Esophagus (tissue), 2 donors: ENCODE data around the gene ERN2. TPM values are rescaled to one million over a fixed set of nuclear protein-coding genes. Genes with fewer than 3 reads are reported as not detected.

Source experiments
- H3K27ac ChIP-seq, 2 donors: one replicate each; pipeline ENCODE4 v1.5.1; 2013; ENCODE audit warnings: low read depth in 2 of 2, mild to moderate bottlenecking in 2 of 2, inconsistent platforms in 1 of 2, low read length in 1 of 2, moderate library complexity in 1 of 2
- H3K27me3 ChIP-seq, 2 donors: one replicate each; pipeline ENCODE4 v1.6.1; 2013; ENCODE audit warnings: low read length in 2 of 2, control low read depth in 1 of 2, mild to moderate bottlenecking in 1 of 2; ENCODE audit not compliant: insufficient read depth in 2 of 2, control insufficient read depth in 1 of 2
- H3K36me3 ChIP-seq, 2 donors: one replicate each; pipeline ENCODE4 v1.6.1; 2013; ENCODE audit warnings: low read length in 1 of 2; ENCODE audit not compliant: control insufficient read depth in 2 of 2, insufficient read depth in 2 of 2
- H3K4me1 ChIP-seq, 2 donors: one replicate each; pipeline ENCODE4 v1.6.1; 2013; ENCODE audit warnings: low read length in 1 of 2; ENCODE audit not compliant: control insufficient read depth in 2 of 2, insufficient read depth in 2 of 2
- H3K4me3 ChIP-seq, 2 donors: one replicate each; pipeline ENCODE4 v1.5.1; 2013; ENCODE audit warnings: low read length in 2 of 2, mild to moderate bottlenecking in 2 of 2, low read depth in 1 of 2, moderate library complexity in 1 of 2
- H3K9me3 ChIP-seq, 2 donors: one replicate each; pipeline ENCODE4 v1.6.1; 2013; ENCODE audit warnings: mild to moderate bottlenecking in 2 of 2, low read depth in 1 of 2, low read length in 1 of 2, moderate library complexity in 1 of 2; ENCODE audit not compliant: control insufficient read depth in 2 of 2, insufficient read depth in 1 of 2
- WGBS, 2 donors: extraction: QIAGEN DNeasy Blood & Tissue Kit; methylation state at CpG; one replicate each; pipeline ENCODE4 v1.1.7; 2013; 5-methylcytosine and 5-hydroxymethylcytosine counted together
- polyA plus RNA-seq, 2 donors: library from polyadenylated mRNA; stranded (reverse); fragments of 200-250 nt; gene quantifications; one replicate each; pipeline ENCODE4 v1.2.3, GENCODE V29; 2013
- donor health status: healthy with polysubstance abuse.
- donor health status: Bipolar disorder and iron deficiency.

The ERN2 gene
- polyA plus RNA-seq, 2 donors, result 0.20 to 0.40 TPM

DNA sequence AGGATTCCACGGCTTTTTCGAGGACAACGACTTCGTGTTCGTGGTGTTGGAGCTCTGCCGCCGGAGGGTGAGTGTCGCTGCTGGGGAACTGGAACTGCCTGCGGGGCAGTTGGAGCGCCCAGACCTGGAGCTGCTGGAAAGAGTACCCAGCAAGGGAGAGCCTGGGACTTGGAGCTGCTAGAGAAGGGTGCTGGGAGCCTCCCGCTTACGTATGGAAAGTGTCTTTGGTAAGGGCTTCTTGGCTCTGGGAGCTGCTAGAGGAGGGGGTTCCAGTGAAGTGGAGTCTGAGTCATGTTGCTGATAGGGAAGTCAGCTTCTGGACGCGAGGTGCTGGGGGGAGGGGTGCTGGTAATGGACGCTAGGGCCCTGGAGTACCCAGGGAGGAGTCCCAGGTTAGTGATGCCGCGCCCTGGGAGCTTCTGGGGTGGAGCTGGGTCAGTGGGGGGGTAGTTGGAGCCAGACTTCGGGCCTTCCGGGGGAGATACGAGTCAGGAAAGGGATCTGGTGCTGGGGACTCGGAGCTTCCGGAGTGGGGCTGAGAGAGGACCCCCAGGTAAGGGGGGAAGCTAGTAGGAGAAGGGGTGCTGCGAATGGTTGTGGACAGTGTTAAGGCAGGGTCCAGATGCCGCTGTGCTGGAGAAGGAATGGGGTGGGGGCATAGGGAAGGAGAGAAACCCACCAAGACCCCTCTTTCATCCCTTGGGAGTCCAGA, 33.6 kb downstream of the ERN2 start:
- Histone ChIP-seq H3K36me3 (peaks cover 7 to 17% of the 10 kb centered on the region in 2 donors), H3K4me3 (peak overlapping the region; percentile 41 to 66), H3K4me1 (peaks cover 5 to 7% of the 10 kb centered on the region in 2 donors), H3K9me3 (no peaks in the 10 kb centered on the region), H3K27me3 (no peaks in the 10 kb centered on the region), H3K27ac (no peak overlapping the region)
- WGBS, 2 donors, result 9 to 15% methylated on average over 24 of the region's 24 CpGs

DNA sequence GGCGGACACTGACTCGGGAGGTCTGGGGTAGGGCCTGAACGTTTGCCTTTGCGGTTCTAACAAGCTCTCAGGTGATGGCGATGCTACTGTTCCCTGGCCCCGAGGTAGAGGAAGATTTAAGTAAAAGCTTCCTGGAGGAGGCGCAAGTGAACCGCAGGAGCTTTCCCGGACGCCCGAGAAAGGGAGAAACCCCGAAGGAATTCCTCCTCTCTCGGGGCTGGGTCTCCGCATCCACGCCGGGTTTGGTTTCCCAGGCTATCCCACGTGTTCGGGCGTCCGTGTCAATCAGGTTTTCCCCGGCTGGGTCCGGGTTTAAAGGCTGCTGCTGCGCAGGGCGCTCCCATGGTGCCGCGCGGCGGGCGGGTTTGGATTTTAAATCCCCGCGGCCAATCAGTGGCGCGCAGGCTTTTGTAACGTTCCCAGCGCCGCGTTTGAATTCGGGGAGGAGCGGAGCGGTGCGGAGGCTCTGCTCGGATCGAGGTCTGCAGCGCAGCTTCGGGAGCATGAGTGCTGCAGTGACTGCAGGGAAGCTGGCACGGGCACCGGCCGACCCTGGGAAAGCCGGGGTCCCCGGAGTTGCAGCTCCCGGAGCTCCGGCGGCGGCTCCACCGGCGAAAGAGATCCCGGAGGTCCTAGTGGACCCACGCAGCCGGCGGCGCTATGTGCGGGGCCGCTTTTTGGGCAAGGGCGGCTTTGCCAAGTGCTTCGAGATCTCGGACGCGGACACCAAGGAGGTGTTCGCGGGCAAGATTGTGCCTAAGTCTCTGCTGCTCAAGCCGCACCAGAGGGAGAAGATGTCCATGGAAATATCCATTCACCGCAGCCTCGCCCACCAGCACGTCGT, 34.4 kb downstream of the ERN2 start, which contains the start of gene PLK1:
Gene PLK1, plus strand, starts transcription at position 460 of the 844 bp plus-strand sequence. Its CDS starts 44 bp downstream, at position 504.
- Histone ChIP-seq H3K4me1 (peaks cover 5 to 7% of the 10 kb centered on the region in 2 donors), H3K4me3 (peak within 1 kb of the TSS; percentile 41 to 66), H3K36me3 (peaks cover 7 to 15% of the 10 kb centered on the region in 2 donors), H3K27ac (no peak within 1 kb of the TSS), H3K27me3 (no peaks in the 10 kb centered on the region), H3K9me3 (no peaks in the 10 kb centered on the region)
- WGBS, 2 donors, result 1% methylated on average over 72 to 75 of the region's 75 CpGs

DNA sequence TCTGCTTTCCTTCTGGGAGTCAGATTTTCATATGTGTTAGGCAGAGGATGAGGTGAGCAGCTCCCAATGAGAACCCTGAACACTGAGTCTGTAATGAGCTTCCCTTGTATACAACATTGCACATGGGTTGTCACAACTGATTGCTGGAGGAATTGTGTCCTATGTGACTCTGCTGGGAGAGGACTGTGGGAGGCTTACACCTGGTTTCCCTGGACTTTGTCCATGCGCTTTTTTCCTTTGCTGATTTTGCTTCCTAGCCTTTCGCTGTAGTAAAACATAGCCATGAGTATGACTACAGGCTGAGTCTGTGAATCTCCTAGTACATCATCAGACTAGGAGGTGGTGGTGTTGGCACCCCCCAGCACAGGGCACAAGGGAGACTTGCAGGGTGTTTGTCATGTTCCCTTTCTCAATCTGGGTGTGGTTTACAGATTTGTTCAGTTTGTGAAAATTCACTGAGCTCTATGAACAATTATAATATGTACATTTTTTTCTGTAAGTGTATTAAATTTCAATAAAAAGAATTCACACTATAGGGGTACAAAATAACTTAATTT, 36.0 kb downstream of the ERN2 start:
- whole genome bisulfite sequencing, 2 donors, result 62 to 94% methylated on average over 2 of the region's 2 CpGs
- no peaks in the 10 kb centered on the region for H3K9me3 ChIP-seq
- peaks cover 5 to 7% of the 10 kb centered on the region in 2 donors for H3K4me1 ChIP-seq
- H3K4me3 ChIP-seq, result no peak overlapping the region
- H3K27me3 ChIP-seq, result no peaks in the 10 kb centered on the region
- H3K27ac ChIP-seq, result no peak overlapping the region
- H3K36me3 ChIP-seq, result peaks cover 9 to 13% of the 10 kb centered on the region in 2 donors

DNA sequence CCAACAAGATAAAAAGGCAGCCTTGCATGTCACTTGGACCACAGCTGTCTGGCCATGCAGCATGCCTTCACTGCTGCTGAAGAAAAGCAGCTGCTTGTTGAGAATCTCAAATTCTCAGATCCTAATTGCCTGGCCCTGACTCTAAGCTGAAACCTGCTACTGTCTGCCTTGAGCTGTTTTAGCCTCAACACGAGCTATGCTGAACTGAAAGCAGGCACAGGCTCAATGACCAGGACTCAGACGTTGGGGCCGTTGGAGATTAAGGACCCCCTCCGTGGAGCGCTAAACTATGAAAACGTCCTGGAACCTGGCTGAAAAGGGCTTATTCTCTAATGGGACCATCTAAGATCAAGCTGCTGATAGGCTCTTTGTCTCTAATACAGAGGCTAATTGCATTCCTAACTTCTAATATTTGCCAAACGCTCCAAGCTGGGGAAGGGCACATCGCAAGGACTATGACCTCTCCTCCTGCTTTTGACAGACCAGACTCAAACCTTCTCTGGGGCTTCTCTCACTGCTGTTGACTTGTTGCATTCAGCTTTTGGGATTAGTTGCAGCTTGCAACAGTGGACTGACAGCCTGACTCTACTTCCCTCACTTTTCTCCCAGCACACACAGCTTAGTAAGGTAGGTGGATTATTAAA, 38.9 kb downstream of the ERN2 start:
- H3K4me3 ChIP-seq, result no peak overlapping the region
- H3K27ac ChIP-seq, result no peak overlapping the region
- H3K4me1 ChIP-seq, result peaks cover under 1 to 2% of the 10 kb centered on the region in 2 donors
- 71 to 73% methylated on average over 8 of the region's 8 CpGs for WGBS, 2 donors
- no peaks in the 10 kb centered on the region for H3K27me3 ChIP-seq
- H3K9me3 ChIP-seq, result no peaks in the 10 kb centered on the region
- H3K36me3 ChIP-seq, result peaks cover 14% of the 10 kb centered on the region in 2 donors

DNA sequence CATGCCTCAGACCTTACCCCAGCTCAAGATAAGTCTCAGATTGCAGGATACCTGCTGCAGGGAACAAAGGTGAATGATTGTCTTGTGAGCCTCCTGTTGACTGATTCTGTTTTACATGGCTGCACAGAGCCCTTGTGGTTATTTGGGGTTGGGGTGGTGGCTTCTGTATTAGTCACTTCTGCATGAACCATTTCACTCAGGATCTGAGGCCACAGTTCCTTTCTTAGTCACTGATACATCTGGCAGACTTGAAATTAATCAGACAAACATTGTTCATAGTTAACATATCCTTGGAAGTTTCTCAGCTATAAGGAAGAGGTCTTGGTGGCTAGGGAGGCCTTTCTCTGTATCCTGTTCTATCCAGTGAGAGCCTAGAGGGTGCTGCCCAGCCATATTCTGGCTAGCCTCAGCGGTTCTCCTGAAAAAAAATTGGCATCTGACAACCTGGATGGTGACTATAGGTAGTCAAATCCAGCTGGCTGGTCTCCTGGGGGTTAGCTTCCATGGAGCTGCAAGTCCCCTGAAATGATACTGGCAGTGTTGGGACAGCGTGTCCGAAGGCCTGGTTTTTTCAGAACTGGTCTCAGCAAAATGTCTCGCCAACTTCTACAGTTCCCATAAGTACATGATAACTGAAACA, 42.8 kb downstream of the ERN2 start:
- no peak overlapping the region for H3K27ac ChIP-seq
- WGBS, 2 donors, result 88 to 95% methylated on average over 4 of the region's 4 CpGs
- H3K4me1 ChIP-seq, result no peaks in the 10 kb centered on the region
- H3K36me3 ChIP-seq, result peaks cover 21 to 30% of the 10 kb centered on the region in 2 donors
- no peak overlapping the region for H3K4me3 ChIP-seq
- no peaks in the 10 kb centered on the region for H3K9me3 ChIP-seq
- no peaks in the 10 kb centered on the region for H3K27me3 ChIP-seq

DNA sequence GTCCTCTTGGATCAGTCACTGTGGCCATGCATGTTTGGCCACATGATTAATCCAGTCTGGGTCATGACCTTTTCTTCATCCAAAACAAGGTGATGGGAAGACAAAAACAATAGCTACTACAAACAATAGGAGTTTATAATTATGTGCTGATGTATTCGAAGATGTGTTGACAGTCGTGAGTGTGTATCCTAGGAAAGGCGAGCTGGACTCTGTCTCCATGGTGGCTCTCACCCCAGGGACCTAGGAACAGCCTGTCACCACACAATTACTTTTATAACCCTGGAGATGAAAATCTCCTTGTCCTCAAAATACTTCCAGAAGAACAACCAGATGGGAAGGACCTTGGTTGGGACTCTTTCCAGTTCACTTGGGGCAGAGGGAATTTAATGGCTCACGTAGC, 44.1 kb downstream of the ERN2 start:
- no peak overlapping the region for H3K27ac ChIP-seq
- no peak overlapping the region for H3K4me3 ChIP-seq
- 89 to 96% methylated on average over 4 of the region's 4 CpGs for WGBS, 2 donors
- no peaks in the 10 kb centered on the region for H3K4me1 ChIP-seq
- H3K27me3 ChIP-seq, result no peaks in the 10 kb centered on the region
- H3K36me3 ChIP-seq, result peaks cover 21 to 36% of the 10 kb centered on the region in 2 donors
- no peaks in the 10 kb centered on the region for H3K9me3 ChIP-seq

DNA sequence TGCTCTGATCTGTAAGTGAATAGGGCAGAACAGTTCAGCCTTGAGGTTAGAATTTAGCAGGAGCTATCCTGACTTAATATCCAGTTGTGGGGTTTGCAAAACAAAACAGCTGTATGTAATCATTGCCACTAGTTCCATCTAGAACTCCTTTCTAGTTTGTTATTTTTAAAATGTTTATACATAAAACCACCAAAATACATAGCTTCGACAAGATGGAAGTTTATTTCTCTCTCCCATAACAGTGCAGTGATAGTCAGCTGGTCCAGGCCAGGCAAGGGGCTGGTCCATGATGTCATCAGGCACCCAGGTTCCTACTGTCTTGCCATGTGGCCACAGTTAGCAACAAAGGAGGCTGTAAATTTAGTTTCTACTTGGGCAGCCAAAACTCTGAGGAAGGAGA, 44.8 kb downstream of the ERN2 start:
- Histone ChIP-seq H3K36me3 (peaks cover 20 to 37% of the 10 kb centered on the region in 2 donors), H3K4me3 (no peak overlapping the region), H3K27me3 (no peaks in the 10 kb centered on the region), H3K4me1 (no peaks in the 10 kb centered on the region), H3K9me3 (no peaks in the 10 kb centered on the region), H3K27ac (no peak overlapping the region)
- WGBS, 2 donors, result 69 to 89% methylated on average over 1 of the region's 1 CpG

DNA sequence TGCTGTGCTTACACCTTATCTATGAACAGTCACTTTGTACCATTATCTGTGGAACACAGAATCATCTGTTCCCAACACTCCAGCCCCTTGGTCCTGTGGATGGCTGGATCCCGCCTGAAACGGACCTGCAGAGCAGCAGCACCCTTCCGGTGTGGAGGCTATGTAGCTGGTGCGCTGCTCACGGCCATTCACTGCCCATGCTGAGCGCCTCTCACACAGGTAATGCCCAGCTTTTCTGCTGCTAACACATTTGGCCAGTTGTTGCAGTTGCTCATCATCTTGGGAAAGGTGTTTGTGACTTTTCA, 45.7 kb downstream of the ERN2 start:
- 97 to 98% methylated on average over 6 of the region's 6 CpGs for WGBS, 2 donors
- Histone ChIP-seq H3K36me3 (peaks cover 19 to 35% of the 10 kb centered on the region in 2 donors), H3K27me3 (no peaks in the 10 kb centered on the region), H3K4me1 (no peaks in the 10 kb centered on the region), H3K4me3 (no peak overlapping the region), H3K27ac (no peak overlapping the region), H3K9me3 (no peaks in the 10 kb centered on the region)
